T-helper 2 cell (primary cell): ENCODE results near the gene SPPL2A.
A peak's percentile ranks its signal among the peaks of the same experiment; 100 is the strongest.

Experiments
- DNase-seq, 5 experiments: peaks; one replicate each; pipeline versions ENCODE4 v3.0.0 to v3.0.0-alpha.2; 2012 to 2022

SPPL2A gene

DNA sequence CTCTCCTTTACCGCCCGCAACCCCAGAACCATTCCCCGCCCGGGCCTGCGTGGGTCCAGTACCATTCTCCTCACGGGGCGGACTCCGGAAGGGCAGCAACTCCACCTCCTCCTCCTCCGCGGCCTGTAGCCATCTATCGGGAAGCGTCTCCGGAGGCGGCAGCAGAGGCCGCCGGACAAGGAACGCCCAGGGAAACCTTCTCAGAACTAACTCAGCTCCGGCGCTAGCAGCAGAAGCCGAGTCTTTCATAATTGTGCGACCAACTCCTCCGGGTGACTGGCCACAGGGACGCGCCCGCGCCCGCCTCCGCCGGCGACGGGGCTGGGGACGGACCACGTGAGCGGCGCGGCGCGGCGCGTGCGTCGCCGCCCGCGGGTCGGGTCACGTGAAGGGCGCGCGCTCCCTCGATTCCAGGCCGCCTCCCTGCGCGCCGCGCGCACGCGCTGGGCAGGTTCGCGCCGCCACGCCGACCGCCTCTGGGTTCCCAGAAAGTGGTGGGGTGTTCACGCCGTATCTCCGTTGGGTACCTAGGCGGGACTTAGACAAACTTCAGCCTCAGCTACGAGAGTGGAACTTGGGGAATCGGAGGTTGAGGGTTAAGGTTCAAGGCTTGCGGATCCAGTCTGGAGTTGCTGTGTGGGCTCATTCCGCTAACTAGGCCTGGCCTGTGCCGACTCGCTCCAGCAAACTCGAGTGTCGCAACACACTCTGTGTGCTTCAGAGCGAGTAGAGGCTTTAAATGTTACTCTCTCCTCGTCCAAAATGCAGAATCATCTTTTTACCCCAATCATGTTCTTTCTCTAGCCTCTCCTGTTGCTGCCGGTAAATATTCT, 78.8 kb downstream of the SPPL2A start, which contains the start of gene TRPM7:
Gene TRPM7, minus strand, starts transcription at position 329 of the 833 bp plus-strand sequence. Its CDS starts 264 bp downstream, at position 65.
- peak; percentile 76 to 96 (median 84) for DNase-seq

DNA sequence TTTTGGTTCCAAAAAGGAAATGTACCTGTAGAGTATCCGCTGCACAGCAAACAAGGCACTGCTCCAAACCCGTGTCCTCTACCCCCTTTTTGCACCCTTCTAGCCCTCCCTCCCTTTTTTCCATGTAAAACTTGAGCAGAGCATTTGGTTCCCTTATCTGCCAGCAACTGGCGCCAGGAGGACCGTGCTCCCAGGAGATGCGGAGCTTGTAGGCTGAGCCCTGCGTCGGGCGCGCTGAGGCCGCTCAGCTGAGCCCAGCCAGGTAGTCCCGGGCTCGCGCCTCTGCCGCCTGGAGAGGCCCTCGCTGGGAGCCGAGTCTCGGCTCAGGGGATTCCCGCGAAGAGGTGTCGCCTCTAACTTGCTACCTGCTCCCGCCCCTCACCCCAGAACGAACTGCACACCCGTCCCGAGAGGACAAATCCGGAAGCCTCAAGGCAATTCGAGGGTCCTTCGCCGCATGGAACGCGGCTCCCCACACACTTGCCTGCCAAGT, 79.5 kb downstream of the SPPL2A start:
- DNase-seq = peak; percentile 56 to 75 (median 71)

DNA sequence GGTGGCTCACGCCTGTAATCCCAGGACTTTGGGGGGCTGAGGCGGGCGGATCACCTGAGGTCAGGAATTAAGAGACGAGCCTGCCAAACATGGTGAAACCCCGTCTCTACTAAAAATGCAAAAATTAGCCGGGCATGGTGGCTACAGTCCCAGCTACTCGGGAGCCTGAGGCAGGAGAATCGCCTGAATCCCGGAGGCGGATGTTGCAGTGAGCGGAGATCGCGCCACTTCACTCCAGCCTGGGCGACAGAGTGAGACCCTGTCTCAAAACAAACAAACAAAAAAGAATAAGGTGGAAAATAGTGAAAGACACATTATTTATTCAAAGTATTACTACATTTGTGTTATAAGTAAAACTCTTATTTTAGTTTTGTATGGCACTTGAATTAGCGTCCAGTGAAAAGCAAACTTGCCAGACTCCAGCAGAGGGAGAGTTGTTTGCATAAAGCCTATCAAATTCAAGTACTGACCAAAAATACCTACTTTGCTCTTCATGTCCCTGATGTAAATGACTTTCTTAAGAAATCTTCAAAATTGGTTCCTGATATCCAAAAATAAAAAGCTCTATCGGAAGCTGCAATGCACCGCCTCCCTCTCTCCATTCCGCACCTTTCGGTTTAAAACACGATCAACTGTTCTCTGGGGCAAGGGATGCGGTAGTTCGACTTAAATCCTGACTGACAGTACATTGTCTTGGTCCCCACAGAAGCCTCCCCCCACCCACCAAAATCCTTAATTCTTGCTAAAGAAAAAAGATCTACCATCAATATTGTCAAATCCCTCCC, 80.1 kb downstream of the SPPL2A start:
- DNase-seq = peak in 1 of 5 experiments; percentile 19

DNA sequence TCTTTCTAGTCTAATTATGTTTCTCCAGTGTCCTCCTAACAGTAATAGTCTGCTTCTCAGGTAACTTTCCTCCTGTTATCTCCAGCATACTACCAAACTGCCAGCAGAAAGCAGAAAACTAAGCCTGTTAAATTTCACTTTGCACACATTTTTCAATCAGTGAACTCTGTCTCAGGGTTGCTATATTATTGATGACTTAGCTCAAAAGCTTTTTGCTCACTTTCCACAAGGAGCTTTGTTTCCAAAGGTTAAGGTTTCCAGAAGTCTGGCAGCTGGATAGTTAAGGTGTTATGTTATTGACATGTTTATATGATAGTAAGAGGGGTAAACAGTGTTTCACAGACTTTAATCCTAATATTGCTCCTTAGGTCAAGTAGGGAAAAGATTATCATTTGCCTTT, 84.0 kb downstream of the SPPL2A start:
- DNase-seq = no peak

DNA sequence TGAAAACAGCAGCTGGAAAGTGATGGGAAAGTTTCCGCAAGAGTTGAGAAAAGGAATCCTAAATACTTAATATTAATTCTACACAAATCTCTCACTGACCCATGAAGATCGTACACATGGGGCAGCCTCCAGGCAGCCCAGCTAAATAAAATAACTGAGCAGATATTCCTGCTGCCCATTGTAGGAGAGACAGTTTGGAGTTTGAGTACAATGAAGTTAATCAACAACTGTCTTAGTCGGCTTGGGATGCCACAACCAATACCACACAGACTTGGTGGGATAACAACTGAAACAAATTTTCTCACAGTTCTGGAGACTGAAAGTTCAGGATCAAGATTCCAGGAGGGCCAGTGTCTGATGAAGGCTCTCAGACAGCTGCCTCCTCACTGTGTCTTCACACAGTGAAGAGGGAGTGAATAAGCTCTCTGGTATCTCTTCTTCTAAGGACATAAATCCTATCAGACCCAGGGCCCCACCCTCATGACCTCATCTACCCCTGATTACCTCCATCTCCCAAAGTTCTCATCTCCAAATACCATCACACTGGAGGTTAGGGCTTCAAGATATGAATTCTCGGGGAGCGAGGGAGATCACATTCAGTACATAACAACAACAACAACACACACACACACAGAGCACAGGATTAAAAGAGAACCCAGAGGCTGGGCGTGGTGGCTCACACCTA, 88.6 kb downstream of the SPPL2A start:
- no peak for DNase-seq

DNA sequence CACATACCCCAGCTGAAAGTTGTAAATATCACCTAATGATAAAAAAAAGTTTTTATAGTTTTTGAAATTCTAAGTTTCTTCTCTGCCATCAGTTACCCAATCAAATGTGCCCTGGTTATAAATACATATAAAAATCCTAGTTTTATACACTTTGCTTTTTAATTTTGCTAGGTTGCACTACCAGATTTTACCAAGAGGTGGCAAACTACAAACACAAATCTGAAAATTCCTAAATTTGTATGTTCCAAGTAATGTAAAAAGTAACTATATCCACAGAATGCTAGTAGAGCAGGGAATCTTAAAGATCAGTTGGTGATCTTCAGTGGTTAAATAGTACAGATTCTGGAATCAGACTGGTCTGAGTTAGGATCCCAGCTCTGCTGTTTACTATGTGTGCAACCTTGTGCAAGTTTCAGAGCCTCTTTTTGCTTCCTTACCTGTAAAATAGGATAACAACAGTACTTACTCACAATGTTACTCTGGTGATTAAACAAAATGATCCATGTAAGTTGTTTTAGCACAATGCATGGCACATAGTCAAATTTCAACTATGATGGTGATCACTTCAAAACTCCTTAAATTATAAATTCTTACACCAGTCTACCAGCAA, 89.9 kb downstream of the SPPL2A start:
- DNase-seq = peak in 1 of 5 experiments; percentile 13

DNA sequence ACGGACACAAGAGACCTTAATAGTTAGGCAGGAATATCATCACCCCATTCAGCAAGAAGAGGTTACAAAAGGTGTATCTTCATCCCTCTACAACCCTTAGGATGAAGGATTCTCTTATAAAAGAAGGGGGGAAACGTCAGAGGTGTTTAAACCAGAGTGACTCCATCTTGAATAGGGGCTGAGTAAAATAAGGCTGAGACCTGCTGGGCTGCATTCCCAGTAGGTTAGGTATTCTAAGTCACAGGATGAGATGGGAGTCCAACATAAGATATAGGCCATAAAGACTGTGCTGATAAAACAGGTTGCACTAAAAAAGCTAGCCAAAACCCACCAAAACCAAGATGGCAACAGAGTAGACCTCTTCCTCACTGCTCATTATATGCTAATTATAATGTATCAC, 95.4 kb downstream of the SPPL2A start:
- no peak for DNase-seq

DNA sequence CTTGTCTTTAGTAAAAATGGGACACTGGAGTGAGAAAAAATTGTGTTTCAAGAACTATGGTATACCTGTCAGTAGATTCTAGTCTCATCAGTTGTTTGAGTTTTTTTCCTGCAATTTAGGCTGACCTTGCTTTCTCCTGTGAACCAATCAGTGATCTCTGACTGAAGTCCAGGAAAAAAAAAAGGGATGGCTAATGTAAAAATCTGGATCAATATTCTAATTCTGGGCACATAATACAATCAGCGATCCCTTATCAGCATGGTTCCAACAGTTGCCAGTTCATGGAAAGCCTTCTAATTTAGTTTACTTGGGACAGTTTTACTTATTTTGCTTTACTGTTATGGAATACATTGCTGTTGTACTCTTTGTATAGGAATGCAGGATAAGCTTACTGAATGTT, 95.9 kb downstream of the SPPL2A start:
- DNase-seq = no peak

DNA sequence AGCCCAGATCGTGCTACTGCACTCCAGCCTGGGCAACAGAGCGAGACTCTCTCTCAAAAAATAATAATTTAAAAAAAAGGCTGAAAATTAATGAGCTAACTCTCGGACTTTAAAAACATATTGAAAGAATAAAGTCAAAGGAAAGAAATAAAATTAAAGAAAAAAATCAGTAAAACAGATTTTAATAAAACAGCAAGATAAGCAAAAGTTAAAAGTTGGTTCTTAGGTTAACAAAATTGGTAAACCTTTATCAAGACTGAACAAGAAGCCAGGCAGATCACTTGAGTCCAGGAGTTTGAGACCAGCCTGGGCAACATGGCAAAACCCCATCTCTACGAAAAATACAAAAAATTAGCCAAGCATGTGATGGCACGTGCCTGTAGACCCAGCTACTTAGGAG, 99.6 kb downstream of the SPPL2A start:
- DNase-seq = no peak

DNA sequence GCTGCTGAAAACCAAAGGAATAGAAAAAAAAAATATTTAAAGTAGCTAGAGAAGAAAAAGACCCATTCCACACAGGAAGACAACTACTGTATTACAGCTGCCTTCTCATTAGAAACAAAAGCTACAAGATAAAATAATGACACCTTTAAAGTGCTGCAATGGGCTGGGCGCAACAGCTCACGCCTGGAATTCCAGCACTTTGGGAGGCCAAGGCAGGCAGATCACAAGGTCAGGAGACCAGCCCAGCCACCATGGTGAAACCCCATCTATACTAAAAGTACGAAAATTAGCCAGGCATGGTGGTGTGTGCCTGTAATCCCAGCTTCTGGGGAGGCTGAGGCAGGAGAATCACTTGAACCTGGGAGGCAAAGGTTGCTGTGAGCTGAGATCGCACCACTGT, 110.0 kb downstream of the SPPL2A start:
- no peak for DNase-seq

DNA sequence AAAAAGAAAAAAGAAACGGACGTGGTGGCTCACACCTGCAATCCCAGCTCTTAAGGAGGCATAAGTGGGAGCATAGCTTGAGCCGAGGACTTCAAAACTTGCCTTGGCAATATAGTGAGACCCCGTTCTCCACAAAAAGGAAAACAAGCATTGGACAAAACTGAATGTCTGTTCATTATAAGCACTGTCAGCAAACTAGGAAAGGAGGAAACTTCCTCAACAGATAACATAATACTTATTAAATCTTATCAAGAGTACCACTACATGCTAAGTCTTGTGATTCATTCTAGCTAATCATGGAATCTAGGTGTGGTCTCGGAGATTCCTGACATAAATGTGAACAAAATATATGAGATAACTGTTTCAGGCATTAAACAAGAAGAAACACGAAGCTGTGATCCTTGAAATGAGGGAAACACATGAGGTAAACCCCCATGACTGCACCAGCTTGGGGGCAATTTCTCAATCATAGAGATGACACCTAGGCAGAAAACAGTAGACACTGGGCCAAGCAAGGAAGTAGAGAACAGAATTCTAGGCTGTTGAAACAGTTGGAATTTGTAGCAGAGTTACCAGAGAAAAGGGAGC, 112.3 kb downstream of the SPPL2A start:
- no peak for DNase-seq

DNA sequence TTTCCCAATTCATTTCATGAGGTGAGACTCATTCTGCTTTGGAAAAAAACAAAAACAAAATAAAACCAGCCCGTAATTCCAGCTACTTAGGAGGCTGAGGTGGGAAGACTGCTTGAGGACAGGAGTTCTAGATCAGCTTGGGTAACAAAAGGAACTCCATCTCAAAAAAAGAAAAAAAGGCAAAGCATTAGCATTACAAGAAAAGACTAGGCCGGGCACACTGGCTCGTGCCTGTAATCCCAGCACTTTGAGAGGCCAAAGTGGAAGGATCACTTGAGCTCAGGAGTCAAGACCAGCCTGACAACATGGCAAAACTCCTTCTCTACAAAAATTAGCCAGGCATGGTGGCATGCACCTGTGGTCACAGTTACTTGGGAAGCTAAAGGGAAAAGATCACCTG, 112.8 kb downstream of the SPPL2A start:
- no peak for DNase-seq
